ENCODE measurements around the gene PNPLA6. TPM values are rescaled to one million over a fixed set of nuclear protein-coding genes. Genes with fewer than 3 reads are reported as not detected.
A peak's percentile ranks its signal among the peaks of the same experiment; 100 is the strongest.

The PNPLA6 gene
- total RNA-seq, 4 donors from 2014 or later: 54.9 to 111 (median 75.2) TPM

- no peak overlapping the region for H3K4me3 ChIP-seq
- H3K9me3 ChIP-seq: no peaks in the 10 kb centered on the region
- H3K36me3 ChIP-seq: peaks cover 0 to 72% of the 10 kb centered on the region in 2 donors
- H3K27ac ChIP-seq: no peak overlapping the region
- ATAC-seq: no peak
- TF ChIP-seq POLR2A (IDR thresholded peaks at IDR 0.05): no peak
- TF ChIP-seq EP300 (IDR thresholded peaks at IDR 0.05): no peak
- TF ChIP-seq POLR2AphosphoS5 (IDR thresholded peaks at IDR 0.05): no peak
- no peak for TF ChIP-seq CTCF (IDR thresholded peaks at IDR 0.05)
- H3K4me1 ChIP-seq: peaks cover 0 to 16% (median 0%) of the 10 kb centered on the region in 3 donors
- WGBS, 2 donors (ENCODE audit: low coverage in 1 of 2): 84 to 90% methylated on average over 2 to 3 of the region's 3 CpGs
- no peaks in the 10 kb centered on the region for H3K27me3 ChIP-seq
Measured at GRCh38 chr19:7547159-7547558, 11.6 kb downstream of the PNPLA6 start.

GRCh38 chr19:7549429-7550148, 14.1 kb downstream of the PNPLA6 start:
- Histone ChIP-seq H3K4me1 (peaks cover 0 to 16% (median 0%) of the 10 kb centered on the region in 3 donors), H3K9me3 (no peaks in the 10 kb centered on the region), H3K27ac (no peak overlapping the region), H3K36me3 (peaks cover 0 to 68% of the 10 kb centered on the region in 2 donors), H3K27me3 (no peaks in the 10 kb centered on the region), H3K4me3 (no peak overlapping the region)
- ATAC-seq: no peak
- 88 to 89% methylated on average over 12 to 18 of the region's 36 CpGs for WGBS, 2 donors (ENCODE audit: low coverage in 1 of 2)
- TF ChIP-seq POLR2A (IDR thresholded peaks at IDR 0.05) (no peak), CTCF (IDR thresholded peaks at IDR 0.05) (no peak), EP300 (IDR thresholded peaks at IDR 0.05) (no peak), POLR2AphosphoS5 (IDR thresholded peaks at IDR 0.05) (no peak)

GRCh38 chr19:7550169-7550770, 14.8 kb downstream of the PNPLA6 start:
- Histone ChIP-seq H3K27ac (peak overlapping the region in 2 of 4 donors; percentile 42 to 72), H3K4me3 (no peak overlapping the region), H3K9me3 (no peaks in the 10 kb centered on the region), H3K36me3 (peaks cover 0 to 68% of the 10 kb centered on the region in 2 donors), H3K4me1 (peaks cover 0 to 16% (median 0%) of the 10 kb centered on the region in 3 donors), H3K27me3 (no peaks in the 10 kb centered on the region)
- WGBS, 2 donors (ENCODE audit: low coverage in 1 of 2): 91% methylated on average over 6 of the region's 41 CpGs; no CpG with 5 or more reads in 1 of the 2 donors
- TF ChIP-seq POLR2AphosphoS5 (IDR thresholded peaks at IDR 0.05) (no peak), EP300 (IDR thresholded peaks at IDR 0.05) (no peak), CTCF (IDR thresholded peaks at IDR 0.05) (no peak), POLR2A (IDR thresholded peaks at IDR 0.05) (no peak)
- ATAC-seq: no peak

GRCh38 chr19:7550987-7551761, 15.7 kb downstream of the PNPLA6 start:
- no peaks in the 10 kb centered on the region for H3K27me3 ChIP-seq

More at GRCh38 chr19:7550987-7551761, 15.7 kb downstream of the PNPLA6 start:
- 0% methylated on average over 1 of the region's 51 CpGs; no CpG with 5 or more reads in 1 of the 2 donors for WGBS, 2 donors (ENCODE audit: low coverage in 1 of 2)
- no peaks in the 10 kb centered on the region for H3K9me3 ChIP-seq
- peaks cover 0 to 16% (median 0%) of the 10 kb centered on the region in 3 donors for H3K4me1 ChIP-seq
- TF ChIP-seq POLR2A (IDR thresholded peaks at IDR 0.05) (no peak), POLR2AphosphoS5 (IDR thresholded peaks at IDR 0.05) (no peak), CTCF (IDR thresholded peaks at IDR 0.05) (no peak), EP300 (IDR thresholded peaks at IDR 0.05) (no peak)
- H3K27ac ChIP-seq: peak overlapping the region in 3 of 4 donors; percentile 31 to 72 (median 42)
- ATAC-seq: peak; percentile 92
- H3K4me3 ChIP-seq: peak overlapping the region in 1 of 2 donors; percentile 33
- H3K36me3 ChIP-seq: peaks cover 0 to 68% of the 10 kb centered on the region in 2 donors
